HG03103 (cell line): Measurements from ENCODE around the gene SPATA31E1.
"Not testable (repeated sequence)": the region's sequence is repeated elsewhere in the genome, so short reads cannot be mapped to it uniquely, and the experiment has no call there.

Source experiments
- ATAC-seq: cut with Tn5 transposase; IDR thresholded peaks from one replicate; pipeline ENCODE4 v1.9.1; 2021; ENCODE audit warnings: low read depth; ENCODE audit not compliant: unreplicated experiment

The SPATA31E1 gene

GRCh38 chr9:87919013-87919412 lies 36.3 kb downstream of the SPATA31E1 start:
- ATAC-seq, result not testable (repeated sequence)

GRCh38 chr9:87921561-87921960 lies 38.9 kb downstream of the SPATA31E1 start:
- ATAC-seq, result not testable (repeated sequence)

- ATAC-seq, result not testable (repeated sequence)
Observed at GRCh38 chr9:87923012-87923411, 40.3 kb downstream of the SPATA31E1 start.

- ATAC-seq, result not testable (repeated sequence)
Observed at GRCh38 chr9:87924851-87925250, 42.2 kb downstream of the SPATA31E1 start.

- not testable (repeated sequence) for ATAC-seq
Observed at GRCh38 chr9:87929152-87929551, 46.5 kb downstream of the SPATA31E1 start.

GRCh38 chr9:87934444-87934843 lies 51.8 kb downstream of the SPATA31E1 start:
- not testable (repeated sequence) for ATAC-seq

- not testable (repeated sequence) for ATAC-seq
Observed at GRCh38 chr9:87937352-87937751, 54.7 kb downstream of the SPATA31E1 start.

- not testable (repeated sequence) for ATAC-seq
Observed at GRCh38 chr9:87937918-87938317, 55.2 kb downstream of the SPATA31E1 start.

- not testable (repeated sequence) for ATAC-seq
Observed at GRCh38 chr9:87938336-87938735, 55.7 kb downstream of the SPATA31E1 start.
